ENCODE data around the gene DPYD.

- TF ChIP-seq CTCF (IDR thresholded peaks at IDR 0.05) (no peak), POLR2A (IDR thresholded peaks at IDR 0.05) (no peak)
Measured at GRCh38 chr1:97167246-97167645, 753.6 kb downstream of the DPYD start.
